ENCODE results near the gene BIN1.
A peak's percentile ranks its signal among the peaks of the same experiment; 100 is the strongest.

GRCh38 chr2:127153691-127154158 lies 46.8 kb upstream of the BIN1 start:
- TF ChIP-seq, protein P1, sequence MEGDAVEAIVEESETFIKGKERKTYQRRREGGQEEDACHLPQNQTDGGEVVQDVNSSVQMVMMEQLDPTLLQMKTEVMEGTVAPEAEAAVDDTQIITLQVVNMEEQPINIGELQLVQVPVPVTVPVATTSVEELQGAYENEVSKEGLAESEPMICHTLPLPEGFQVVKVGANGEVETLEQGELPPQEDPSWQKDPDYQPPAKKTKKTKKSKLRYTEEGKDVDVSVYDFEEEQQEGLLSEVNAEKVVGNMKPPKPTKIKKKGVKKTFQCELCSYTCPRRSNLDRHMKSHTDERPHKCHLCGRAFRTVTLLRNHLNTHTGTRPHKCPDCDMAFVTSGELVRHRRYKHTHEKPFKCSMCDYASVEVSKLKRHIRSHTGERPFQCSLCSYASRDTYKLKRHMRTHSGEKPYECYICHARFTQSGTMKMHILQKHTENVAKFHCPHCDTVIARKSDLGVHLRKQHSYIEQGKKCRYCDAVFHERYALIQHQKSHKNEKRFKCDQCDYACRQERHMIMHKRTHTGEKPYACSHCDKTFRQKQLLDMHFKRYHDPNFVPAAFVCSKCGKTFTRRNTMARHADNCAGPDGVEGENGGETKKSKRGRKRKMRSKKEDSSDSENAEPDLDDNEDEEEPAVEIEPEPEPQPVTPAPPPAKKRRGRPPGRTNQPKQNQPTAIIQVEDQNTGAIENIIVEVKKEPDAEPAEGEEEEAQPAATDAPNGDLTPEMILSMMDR (IDR thresholded peaks at IDR 0.05), result no peak
- TF ChIP-seq POLR2A (IDR thresholded peaks at IDR 0.05), result no peak
- peak in 1 of 2 donors; percentile 30 for TF ChIP-seq EP300 (IDR thresholded peaks at IDR 0.05)
